K562 (cell line): ENCODE measurements around the gene FIBP. TPM values are rescaled to one million over a fixed set of nuclear protein-coding genes. Genes with fewer than 3 reads are reported as not detected.
A peak's percentile ranks its signal among the peaks of the same experiment; 100 is the strongest.

ENCODE experiments used
- CREM ChIP-seq: IDR thresholded peaks from 2 replicates; pipeline ENCODE4 v1.6.1; 2014; ENCODE audit warnings: antibody characterized with exemption, low read depth
- ELF2 ChIP-seq: fragments of 250-450 bp; sonication (Bioruptor Pico); IDR thresholded peaks from 2 replicates; pipeline ENCODE4 v1.5.0; 2021; ENCODE audit warnings: mild to moderate bottlenecking
- MAFG ChIP-seq: fragments of 450-650 bp; conservative IDR thresholded peaks from 2 replicates; pipeline ENCODE4 v1.6.1; 2016; ENCODE audit warnings: missing genetic modification characterization, missing compliant biosample characterization
- MTA3 ChIP-seq: fragments of 450-650 bp; formaldehyde crosslinking; IDR thresholded peaks from 2 replicates; pipeline ENCODE4 v1.6.1; 2017; ENCODE audit warnings: mild to moderate bottlenecking, borderline replicate concordance
- NFIX ChIP-seq: fragments of 250-450 bp; sonication (Bioruptor Pico); IDR thresholded peaks from 2 replicates; pipeline ENCODE4 v1.4.0; 2020; ENCODE audit warnings: low read depth, mild to moderate bottlenecking, moderate library complexity
- PPARD ChIP-seq: fragments of 250-450 bp; sonication (Bioruptor Pico); IDR thresholded peaks from 2 replicates; pipeline ENCODE4 v1.8.0; 2022; ENCODE audit warnings: inconsistent platforms, mild to moderate bottlenecking, moderate library complexity
- RBM15 ChIP-seq: fragments of 200-400 bp; formaldehyde crosslinking; IDR thresholded peaks from 2 replicates; pipeline ENCODE4 v1.6.1; 2018; ENCODE audit warnings: mild to moderate bottlenecking, low read length, moderate library complexity; ENCODE audit not compliant: insufficient read depth
- SRF ChIP-seq, 2 experiments: fragments of 250-450, 450-650 bp in 1 of 2; sonication (Bioruptor Pico) in 1 of 2; sonication (generic) in 1 of 2; formaldehyde crosslinking; IDR thresholded peaks; 2 replicates each; pipeline versions ENCODE4 v1.5.0 to v1.5.1; 2020 to 2022; ENCODE audit warnings: mild to moderate bottlenecking in 1 of 2, missing genetic modification reagents in 1 of 2
- TBP ChIP-seq: optimal IDR thresholded peaks from 2 replicates; pipeline ENCODE3; 2011; ENCODE audit warnings: low read depth, low read length, improper control_type of control experiment
- ZNF354B ChIP-seq: fragments of 250-450 bp; sonication (Bioruptor Pico); IDR thresholded peaks from 2 replicates; pipeline ENCODE4 v1.4.0; 2020
- polyA plus RNA-seq, 8 experiments: library from polyadenylated mRNA; depleted of rRNA in 4 of 8; stranded (reverse) in 5 of 8; unstranded in 3 of 8; fragments of >200 nt; fragmentation: Nextera tagmentation in 2 of 8; fragmentation: Illumina TruSeq in 1 of 8; extraction: Ambion mirVana in 2 of 8; extraction: Trizol in 1 of 8; gene quantifications; 2 replicates each; pipeline versions ENCODE4 v1.2.1 to v1.2.3, GENCODE V29; 2011 to 2014; ENCODE audit warnings: inconsistent platforms in 1 of 8, missing spikeins in 1 of 8
- total RNA-seq, 7 experiments: library from RNA; depleted of rRNA in 6 of 7; stranded (reverse); fragments of >200 nt in 6 of 7; fragmentation: Illumina TruSeq in 2 of 7; extraction: Trizol in 2 of 7; gene quantifications; 2 replicates each; pipeline versions ENCODE4 v1.2.1 to v1.2.3, GENCODE V29; 2011 to 2021; ENCODE audit warnings: low replicate concordance in 1 of 7
- TF ChIP-seq, protein P1 (sequence below): sonication (generic); formaldehyde crosslinking; IDR thresholded peaks from 2 replicates; pipeline ENCODE4 v1.4.0; 2020; ENCODE audit warnings: mild to moderate bottlenecking, missing genetic modification reagents
- TF ChIP-seq, protein P2 (sequence below): fragments of 250-450 bp; sonication (Bioruptor Pico); IDR thresholded peaks from 2 replicates; pipeline ENCODE4 v1.5.0; 2021
- TF ChIP-seq, protein P3 (sequence below): fragments of 450-650 bp; IDR thresholded peaks from 2 replicates; pipeline ENCODE4 v1.7.1; 2018; ENCODE audit warnings: mild to moderate bottlenecking, low read depth; ENCODE audit not compliant: partially characterized antibody
- TF ChIP-seq, protein P4 (sequence below): fragments of 250-450 bp; sonication (Bioruptor Pico); IDR thresholded peaks from 2 replicates; pipeline ENCODE4 v1.5.0; 2022; ENCODE audit warnings: mild to moderate bottlenecking
- TF ChIP-seq, protein P5 (sequence below): fragments of 250-450 bp; sonication (Bioruptor Pico); IDR thresholded peaks from 2 replicates; pipeline ENCODE4 v1.8.0; 2022; ENCODE audit warnings: inconsistent platforms, mild to moderate bottlenecking, moderate library complexity, borderline replicate concordance
- TF ChIP-seq, protein P6 (sequence below): IDR thresholded peaks from 3 replicates; pipeline ENCODE4 v1.6.1; 2011; ENCODE audit warnings: borderline replicate concordance, mild to moderate bottlenecking; ENCODE audit not compliant: insufficient read length, insufficient read depth

The FIBP gene
- total and polyA plus RNA-seq, 9 of the 15 experiments (the other 6 are each of a cell fraction or from before 2014, with no cell fraction given) = 41.2 to 79.2 (median 48.6) TPM

DNA sequence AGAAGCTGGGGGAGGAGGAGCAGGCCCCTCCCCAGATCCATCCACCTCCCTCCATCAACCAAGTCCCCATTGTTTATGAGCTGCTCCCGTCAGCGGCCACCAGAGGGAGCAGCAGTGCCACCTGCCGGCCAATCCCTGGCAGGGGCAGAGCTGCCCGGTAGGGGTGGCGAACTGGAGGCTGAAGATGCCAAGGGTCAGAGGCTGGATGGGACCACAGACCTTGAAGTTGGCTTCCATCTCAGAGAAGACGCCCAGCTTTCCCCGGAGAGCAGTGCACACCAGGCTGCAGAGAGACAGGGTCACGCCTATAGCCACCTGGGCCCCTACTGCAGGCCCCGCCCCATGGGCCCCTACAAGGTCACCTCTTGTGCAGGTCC, 3.6 kb downstream of the FIBP start (continued):
- TF ChIP-seq RBM15 (no peak), MTA3 (no peak), TBP (peak; percentile 36), CREM (peak; percentile 71), ZNF354B (CRISPR knock-in tag) (no peak), MAFG (no peak), PPARD (CRISPR knock-in tag) (no peak), SRF (CRISPR knock-in tag; IDR thresholded peaks at IDR 0.05) (no peak), ELF2 (CRISPR knock-in tag) (no peak), NFIX (no peak)
- TF ChIP-seq, protein P1, sequence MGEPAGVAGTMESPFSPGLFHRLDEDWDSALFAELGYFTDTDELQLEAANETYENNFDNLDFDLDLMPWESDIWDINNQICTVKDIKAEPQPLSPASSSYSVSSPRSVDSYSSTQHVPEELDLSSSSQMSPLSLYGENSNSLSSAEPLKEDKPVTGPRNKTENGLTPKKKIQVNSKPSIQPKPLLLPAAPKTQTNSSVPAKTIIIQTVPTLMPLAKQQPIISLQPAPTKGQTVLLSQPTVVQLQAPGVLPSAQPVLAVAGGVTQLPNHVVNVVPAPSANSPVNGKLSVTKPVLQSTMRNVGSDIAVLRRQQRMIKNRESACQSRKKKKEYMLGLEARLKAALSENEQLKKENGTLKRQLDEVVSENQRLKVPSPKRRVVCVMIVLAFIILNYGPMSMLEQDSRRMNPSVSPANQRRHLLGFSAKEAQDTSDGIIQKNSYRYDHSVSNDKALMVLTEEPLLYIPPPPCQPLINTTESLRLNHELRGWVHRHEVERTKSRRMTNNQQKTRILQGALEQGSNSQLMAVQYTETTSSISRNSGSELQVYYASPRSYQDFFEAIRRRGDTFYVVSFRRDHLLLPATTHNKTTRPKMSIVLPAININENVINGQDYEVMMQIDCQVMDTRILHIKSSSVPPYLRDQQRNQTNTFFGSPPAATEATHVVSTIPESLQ = no peak
- TF ChIP-seq, protein P2, sequence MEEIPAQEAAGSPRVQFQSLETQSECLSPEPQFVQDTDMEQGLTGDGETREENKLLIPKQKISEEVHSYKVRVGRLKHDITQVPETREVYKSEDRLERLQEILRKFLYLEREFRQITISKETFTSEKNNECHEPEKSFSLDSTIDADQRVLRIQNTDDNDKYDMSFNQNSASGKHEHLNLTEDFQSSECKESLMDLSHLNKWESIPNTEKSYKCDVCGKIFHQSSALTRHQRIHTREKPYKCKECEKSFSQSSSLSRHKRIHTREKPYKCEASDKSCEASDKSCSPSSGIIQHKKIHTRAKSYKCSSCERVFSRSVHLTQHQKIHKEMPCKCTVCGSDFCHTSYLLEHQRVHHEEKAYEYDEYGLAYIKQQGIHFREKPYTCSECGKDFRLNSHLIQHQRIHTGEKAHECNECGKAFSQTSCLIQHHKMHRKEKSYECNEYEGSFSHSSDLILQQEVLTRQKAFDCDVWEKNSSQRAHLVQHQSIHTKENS (CRISPR knock-in tag) = no peak
- TF ChIP-seq, protein P3, sequence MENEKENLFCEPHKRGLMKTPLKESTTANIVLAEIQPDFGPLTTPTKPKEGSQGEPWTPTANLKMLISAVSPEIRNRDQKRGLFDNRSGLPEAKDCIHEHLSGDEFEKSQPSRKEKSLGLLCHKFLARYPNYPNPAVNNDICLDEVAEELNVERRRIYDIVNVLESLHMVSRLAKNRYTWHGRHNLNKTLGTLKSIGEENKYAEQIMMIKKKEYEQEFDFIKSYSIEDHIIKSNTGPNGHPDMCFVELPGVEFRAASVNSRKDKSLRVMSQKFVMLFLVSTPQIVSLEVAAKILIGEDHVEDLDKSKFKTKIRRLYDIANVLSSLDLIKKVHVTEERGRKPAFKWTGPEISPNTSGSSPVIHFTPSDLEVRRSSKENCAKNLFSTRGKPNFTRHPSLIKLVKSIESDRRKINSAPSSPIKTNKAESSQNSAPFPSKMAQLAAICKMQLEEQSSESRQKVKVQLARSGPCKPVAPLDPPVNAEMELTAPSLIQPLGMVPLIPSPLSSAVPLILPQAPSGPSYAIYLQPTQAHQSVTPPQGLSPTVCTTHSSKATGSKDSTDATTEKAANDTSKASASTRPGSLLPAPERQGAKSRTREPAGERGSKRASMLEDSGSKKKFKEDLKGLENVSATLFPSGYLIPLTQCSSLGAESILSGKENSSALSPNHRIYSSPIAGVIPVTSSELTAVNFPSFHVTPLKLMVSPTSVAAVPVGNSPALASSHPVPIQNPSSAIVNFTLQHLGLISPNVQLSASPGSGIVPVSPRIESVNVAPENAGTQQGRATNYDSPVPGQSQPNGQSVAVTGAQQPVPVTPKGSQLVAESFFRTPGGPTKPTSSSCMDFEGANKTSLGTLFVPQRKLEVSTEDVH = peak; percentile 51
- TF ChIP-seq, protein P4, sequence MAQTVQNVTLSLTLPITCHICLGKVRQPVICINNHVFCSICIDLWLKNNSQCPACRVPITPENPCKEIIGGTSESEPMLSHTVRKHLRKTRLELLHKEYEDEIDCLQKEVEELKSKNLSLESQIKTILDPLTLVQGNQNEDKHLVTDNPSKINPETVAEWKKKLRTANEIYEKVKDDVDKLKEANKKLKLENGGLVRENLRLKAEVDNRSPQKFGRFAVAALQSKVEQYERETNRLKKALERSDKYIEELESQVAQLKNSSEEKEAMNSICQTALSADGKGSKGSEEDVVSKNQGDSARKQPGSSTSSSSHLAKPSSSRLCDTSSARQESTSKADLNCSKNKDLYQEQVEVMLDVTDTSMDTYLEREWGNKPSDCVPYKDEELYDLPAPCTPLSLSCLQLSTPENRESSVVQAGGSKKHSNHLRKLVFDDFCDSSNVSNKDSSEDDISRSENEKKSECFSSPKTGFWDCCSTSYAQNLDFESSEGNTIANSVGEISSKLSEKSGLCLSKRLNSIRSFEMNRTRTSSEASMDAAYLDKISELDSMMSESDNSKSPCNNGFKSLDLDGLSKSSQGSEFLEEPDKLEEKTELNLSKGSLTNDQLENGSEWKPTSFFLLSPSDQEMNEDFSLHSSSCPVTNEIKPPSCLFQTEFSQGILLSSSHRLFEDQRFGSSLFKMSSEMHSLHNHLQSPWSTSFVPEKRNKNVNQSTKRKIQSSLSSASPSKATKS (CRISPR knock-in tag) = no peak
- TF ChIP-seq, protein P5, sequence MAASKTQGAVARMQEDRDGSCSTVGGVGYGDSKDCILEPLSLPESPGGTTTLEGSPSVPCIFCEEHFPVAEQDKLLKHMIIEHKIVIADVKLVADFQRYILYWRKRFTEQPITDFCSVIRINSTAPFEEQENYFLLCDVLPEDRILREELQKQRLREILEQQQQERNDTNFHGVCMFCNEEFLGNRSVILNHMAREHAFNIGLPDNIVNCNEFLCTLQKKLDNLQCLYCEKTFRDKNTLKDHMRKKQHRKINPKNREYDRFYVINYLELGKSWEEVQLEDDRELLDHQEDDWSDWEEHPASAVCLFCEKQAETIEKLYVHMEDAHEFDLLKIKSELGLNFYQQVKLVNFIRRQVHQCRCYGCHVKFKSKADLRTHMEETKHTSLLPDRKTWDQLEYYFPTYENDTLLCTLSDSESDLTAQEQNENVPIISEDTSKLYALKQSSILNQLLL = no peak
- TF ChIP-seq, protein P6, sequence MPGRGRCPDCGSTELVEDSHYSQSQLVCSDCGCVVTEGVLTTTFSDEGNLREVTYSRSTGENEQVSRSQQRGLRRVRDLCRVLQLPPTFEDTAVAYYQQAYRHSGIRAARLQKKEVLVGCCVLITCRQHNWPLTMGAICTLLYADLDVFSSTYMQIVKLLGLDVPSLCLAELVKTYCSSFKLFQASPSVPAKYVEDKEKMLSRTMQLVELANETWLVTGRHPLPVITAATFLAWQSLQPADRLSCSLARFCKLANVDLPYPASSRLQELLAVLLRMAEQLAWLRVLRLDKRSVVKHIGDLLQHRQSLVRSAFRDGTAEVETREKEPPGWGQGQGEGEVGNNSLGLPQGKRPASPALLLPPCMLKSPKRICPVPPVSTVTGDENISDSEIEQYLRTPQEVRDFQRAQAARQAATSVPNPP = no peak
